ENCODE measurements around the gene KDF1. TPM values are rescaled to one million over a fixed set of nuclear protein-coding genes. Genes with fewer than 3 reads are reported as not detected.

Gene KDF1
- total and polyA plus RNA-seq, 4 experiments from 2014 or later = 2.2 to 4.6 (median 3.5) TPM

- ChIA-PET CTCF (ENCODE audit: partially characterized antibody) (interaction anchor here (0.7 kb wide), 1 partner anchor 75 kb away, joined by 3 read pairs; no protein-coding TSS in a partner anchor), POLR2A (ENCODE audit: partially characterized antibody) (no interaction called here)
- H3K27ac ChIP-seq (ENCODE audit: low read depth, low read length) = no peak overlapping the region
- Mint-ChIP-seq H3K9me3 (no peaks in the 10 kb centered on the region), H3K27me3 (peaks cover 12 to 15% of the 10 kb centered on the region in 2 donors), H3K4me3 (peak overlapping the region in 1 of 8 donors; percentile 4), H3K27ac (no peak overlapping the region), H3K4me1 (peaks cover 3 to 15% (median 7%) of the 10 kb centered on the region in 4 donors), H3K36me3 (peaks cover 0 to 2% of the 10 kb centered on the region in 2 donors)
- no peak for DNase-seq
- intact Hi-C loops (cut with micrococcal nuclease) = no loop called here
- H3K27me3 ChIP-seq (ENCODE audit: insufficient read depth, low read length) = no peaks in the 10 kb centered on the region
- H3K9me3 ChIP-seq (ENCODE audit: control insufficient read depth in 1 of 2, low read length in 2 of 2) = no peaks in the 10 kb centered on the region
- H3K36me3 ChIP-seq (ENCODE audit: insufficient read depth, low read length) = no peaks in the 10 kb centered on the region
- no peak overlapping the region for H3K4me3 ChIP-seq (ENCODE audit: low read length in 2 of 2)
- peaks cover 15% of the 10 kb centered on the region for H3K4me1 ChIP-seq (ENCODE audit: insufficient read depth, low read length)
These were observed 1.6 kb upstream of the KDF1 start for GRCh38 chr1:26961826-26962225.

- CTCF ChIA-PET (ENCODE audit: partially characterized antibody) = interaction anchor here (0.6 to 1.0 kb wide), 4 partner anchors 9 to 36 kb away, joined by 3 read pairs; no protein-coding TSS in a partner anchor
- POLR2A ChIA-PET (ENCODE audit: partially characterized antibody) = interaction anchor here (1.7 kb wide), 1 partner anchor 60 kb away, joined by 4 read pairs; the partner anchor contains the start of gene GPATCH3
These were observed 328 bp upstream of the KDF1 start for GRCh38 chr1:26960625-26960966.

GRCh38 chr1:26959270-26959669, 998 bp downstream of the KDF1 start:
- DNase-seq = no peak
- ChIA-PET CTCF (ENCODE audit: partially characterized antibody) (no interaction called here), POLR2A (ENCODE audit: partially characterized antibody) (interaction anchor here (1.4 to 1.7 kb wide), 2 partner anchors 10 to 59 kb away, joined by 3 to 4 read pairs; partner anchors contain the start of gene GPATCH3)
- Mint-ChIP-seq H3K4me1 (peaks cover 3 to 15% (median 7%) of the 10 kb centered on the region in 4 donors), H3K9me3 (peaks cover 0 to 1% (median 0%) of the 10 kb centered on the region in 8 donors), H3K4me3 (peak overlapping the region in 7 of 8 donors; percentile 61 to 79 (median 68)), H3K36me3 (peaks cover 2 to 7% of the 10 kb centered on the region in 2 donors), H3K27me3 (peaks cover 2 to 4% of the 10 kb centered on the region in 2 donors), H3K27ac (no peak overlapping the region)
- H3K4me1 ChIP-seq (ENCODE audit: insufficient read depth, low read length) = peaks cover 15% of the 10 kb centered on the region
- intact Hi-C loops (cut with micrococcal nuclease) = no loop called here
- no peak overlapping the region for H3K27ac ChIP-seq (ENCODE audit: low read depth, low read length)
- no peaks in the 10 kb centered on the region for H3K36me3 ChIP-seq (ENCODE audit: insufficient read depth, low read length)
- no peaks in the 10 kb centered on the region for H3K27me3 ChIP-seq (ENCODE audit: insufficient read depth, low read length)
- H3K9me3 ChIP-seq (ENCODE audit: control insufficient read depth in 1 of 2, low read length in 2 of 2) = no peaks in the 10 kb centered on the region
- H3K4me3 ChIP-seq (ENCODE audit: low read length in 2 of 2) = peak overlapping the region in 1 of 2 donors; percentile 60

More at GRCh38 chr1:26960625-26960966, 328 bp upstream of the KDF1 start:
- peak overlapping the region; percentile 80 to 89 (median 83) for H3K4me3 Mint-ChIP-seq
- H3K4me1 ChIP-seq (ENCODE audit: insufficient read depth, low read length) = peaks cover 15% of the 10 kb centered on the region
- intact Hi-C loops (cut with micrococcal nuclease) = no loop called here
- no peaks in the 10 kb centered on the region for H3K27me3 ChIP-seq (ENCODE audit: insufficient read depth, low read length)
- peaks cover 0 to 1% (median 0%) of the 10 kb centered on the region in 8 donors for H3K9me3 Mint-ChIP-seq
- H3K9me3 ChIP-seq (ENCODE audit: control insufficient read depth in 1 of 2, low read length in 2 of 2) = no peaks in the 10 kb centered on the region
- peak overlapping the region in 5 of 7 donors; percentile 20 to 94 (median 69) for H3K27ac Mint-ChIP-seq
- H3K36me3 ChIP-seq (ENCODE audit: insufficient read depth, low read length) = no peaks in the 10 kb centered on the region
- H3K27ac ChIP-seq (ENCODE audit: low read depth, low read length) = no peak overlapping the region
- peak overlapping the region; percentile 20 to 60 for H3K4me3 ChIP-seq (ENCODE audit: low read length in 2 of 2)
- H3K27me3 Mint-ChIP-seq = peaks cover 7 to 8% of the 10 kb centered on the region in 2 donors
- peaks cover 2 to 7% of the 10 kb centered on the region in 2 donors for H3K36me3 Mint-ChIP-seq
- DNase-seq = no peak
- H3K4me1 Mint-ChIP-seq = peaks cover 3 to 15% (median 7%) of the 10 kb centered on the region in 4 donors

DNA sequence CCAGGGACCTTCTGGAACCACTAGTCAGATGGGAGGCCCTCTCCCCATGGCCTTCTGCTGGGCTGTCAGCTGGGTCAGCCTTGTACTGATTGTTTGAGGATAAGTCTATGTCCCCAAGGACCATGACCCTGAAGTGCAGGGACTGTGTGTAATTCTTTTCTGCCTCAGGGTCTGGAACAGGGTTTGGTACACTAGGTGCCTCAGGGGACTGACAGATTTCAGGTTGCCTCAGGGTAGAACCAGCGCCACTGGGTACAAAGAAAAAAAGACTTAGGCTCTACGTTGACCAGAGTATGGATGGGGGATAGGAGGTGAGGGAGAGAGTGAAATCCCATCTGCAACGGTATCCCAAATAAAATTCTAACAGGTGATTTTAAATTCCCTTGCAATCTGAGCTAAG, 3.0 kb downstream of the KDF1 start:
- peaks cover 3 to 15% (median 7%) of the 10 kb centered on the region in 4 donors for H3K4me1 Mint-ChIP-seq
- POLR2A ChIA-PET (ENCODE audit: partially characterized antibody) = no interaction called here
- Histone ChIP-seq H3K36me3 (ENCODE audit: insufficient read depth, low read length) (no peaks in the 10 kb centered on the region), H3K4me3 (ENCODE audit: low read length in 2 of 2) (no peak overlapping the region), H3K27ac (ENCODE audit: low read depth, low read length) (no peak overlapping the region), H3K27me3 (ENCODE audit: insufficient read depth, low read length) (no peaks in the 10 kb centered on the region), H3K9me3 (ENCODE audit: control insufficient read depth in 1 of 2, low read length in 2 of 2) (no peaks in the 10 kb centered on the region), H3K4me1 (ENCODE audit: insufficient read depth, low read length) (peaks cover 15% of the 10 kb centered on the region)
- peaks cover 0 to 1% (median 0%) of the 10 kb centered on the region in 8 donors for H3K9me3 Mint-ChIP-seq
- no peak for DNase-seq
- no peak overlapping the region for H3K27ac Mint-ChIP-seq
- intact Hi-C loops (cut with micrococcal nuclease) = no loop called here
- H3K27me3 Mint-ChIP-seq = peaks cover 0 to 2% of the 10 kb centered on the region in 2 donors
- H3K4me3 Mint-ChIP-seq = peak overlapping the region in 1 of 8 donors; percentile 61
- H3K36me3 Mint-ChIP-seq = peaks cover 7 to 9% of the 10 kb centered on the region in 2 donors
- CTCF ChIA-PET (ENCODE audit: partially characterized antibody) = no interaction called here

- peaks cover 15% of the 10 kb centered on the region for H3K4me1 ChIP-seq (ENCODE audit: insufficient read depth, low read length)
- intact Hi-C loops (cut with micrococcal nuclease) = no loop called here
- no peaks in the 10 kb centered on the region for H3K36me3 ChIP-seq (ENCODE audit: insufficient read depth, low read length)
- no peak overlapping the region for H3K4me3 Mint-ChIP-seq
- peaks cover 12% of the 10 kb centered on the region in 2 donors for H3K36me3 Mint-ChIP-seq
- no peak overlapping the region for H3K4me3 ChIP-seq (ENCODE audit: low read length in 2 of 2)
- no peak for DNase-seq
- H3K27me3 ChIP-seq (ENCODE audit: insufficient read depth, low read length) = no peaks in the 10 kb centered on the region
- no peak overlapping the region for H3K27ac Mint-ChIP-seq
- peaks cover 0 to 1% (median 0%) of the 10 kb centered on the region in 8 donors for H3K9me3 Mint-ChIP-seq
- peaks cover 0 to 2% of the 10 kb centered on the region in 2 donors for H3K27me3 Mint-ChIP-seq
- H3K27ac ChIP-seq (ENCODE audit: low read depth, low read length) = no peak overlapping the region
- CTCF ChIA-PET (ENCODE audit: partially characterized antibody) = no interaction called here
- no peaks in the 10 kb centered on the region for H3K9me3 ChIP-seq (ENCODE audit: control insufficient read depth in 1 of 2, low read length in 2 of 2)
- POLR2A ChIA-PET (ENCODE audit: partially characterized antibody) = no interaction called here
- H3K4me1 Mint-ChIP-seq = peaks cover 3 to 15% (median 7%) of the 10 kb centered on the region in 4 donors
These were observed 3.9 kb downstream of the KDF1 start for GRCh38 chr1:26956321-26956720.

DNA sequence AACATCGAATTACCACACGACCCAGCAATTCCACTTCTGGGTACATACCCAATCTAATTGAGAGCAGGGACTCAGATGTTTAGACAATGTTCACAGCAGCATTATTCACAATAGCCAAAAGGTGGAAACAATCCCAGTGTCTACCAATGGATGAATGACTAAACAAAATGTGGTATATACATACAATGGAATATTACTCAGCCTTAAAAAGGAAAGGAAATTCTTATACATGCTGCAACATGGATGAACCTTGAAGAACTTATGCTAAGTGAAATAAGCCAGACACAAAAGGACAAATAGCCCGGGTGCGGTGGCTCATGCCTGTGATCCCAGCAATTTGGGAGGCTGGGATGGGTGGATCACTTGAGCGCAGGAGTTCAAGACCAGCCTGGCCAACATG, 6.9 kb downstream of the KDF1 start:
- ChIA-PET POLR2A (ENCODE audit: partially characterized antibody) (interaction anchor here (0.6 kb wide), 1 partner anchor 909 kb away, joined by 3 read pairs; no protein-coding TSS in a partner anchor), CTCF (ENCODE audit: partially characterized antibody) (no interaction called here)
- H3K36me3 Mint-ChIP-seq = peaks cover 20 to 21% of the 10 kb centered on the region in 2 donors
- no peak overlapping the region for H3K27ac ChIP-seq (ENCODE audit: low read depth, low read length)
- no peaks in the 10 kb centered on the region for H3K27me3 Mint-ChIP-seq
- no peaks in the 10 kb centered on the region for H3K27me3 ChIP-seq (ENCODE audit: insufficient read depth, low read length)
- H3K27ac Mint-ChIP-seq = no peak overlapping the region
- no peak overlapping the region for H3K4me3 ChIP-seq (ENCODE audit: low read length in 2 of 2)
- intact Hi-C loops (cut with micrococcal nuclease) = no loop called here
- no peaks in the 10 kb centered on the region for H3K36me3 ChIP-seq (ENCODE audit: insufficient read depth, low read length)
- DNase-seq = no peak
- H3K9me3 ChIP-seq (ENCODE audit: control insufficient read depth in 1 of 2, low read length in 2 of 2) = no peaks in the 10 kb centered on the region
- peaks cover 0 to 1% (median 0%) of the 10 kb centered on the region in 8 donors for H3K9me3 Mint-ChIP-seq
- peaks cover 0 to under 1% (median 0%) of the 10 kb centered on the region in 4 donors for H3K4me1 Mint-ChIP-seq
- no peaks in the 10 kb centered on the region for H3K4me1 ChIP-seq (ENCODE audit: insufficient read depth, low read length)
- H3K4me3 Mint-ChIP-seq = no peak overlapping the region

DNA sequence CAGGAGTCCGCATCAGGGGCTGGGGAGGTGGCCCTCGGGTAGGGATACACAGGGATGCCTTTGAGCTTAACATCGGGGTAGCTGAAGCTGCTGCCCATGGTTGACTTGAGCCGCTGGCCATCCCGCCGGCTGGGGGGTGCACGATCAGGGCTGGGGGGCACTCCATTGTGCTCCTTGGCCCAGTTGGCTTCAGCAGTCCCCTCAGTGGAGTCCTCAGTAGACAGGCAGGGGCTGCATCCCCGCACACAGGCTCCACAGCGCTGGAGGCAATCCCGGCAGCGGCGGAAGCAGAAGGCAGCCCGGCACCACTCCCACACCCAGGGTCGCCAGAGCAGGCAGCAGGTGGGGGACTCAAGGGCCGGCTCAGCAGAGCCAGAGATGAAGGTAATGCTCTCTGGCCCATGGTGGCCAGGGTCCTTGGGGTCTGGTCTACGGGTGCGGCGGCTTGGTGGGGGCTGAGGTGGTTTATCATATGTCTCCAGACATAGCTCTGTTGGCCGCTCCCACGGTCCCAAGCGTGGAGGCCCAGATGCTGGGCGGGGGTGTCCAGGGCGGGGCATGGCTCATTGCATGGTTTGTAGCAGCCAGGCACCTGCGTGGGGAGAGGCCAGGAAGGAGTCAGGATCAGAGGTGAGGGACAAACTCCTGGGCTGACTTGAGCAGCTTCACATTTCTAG, 8.3 kb downstream of the KDF1 start:
- CTCF ChIA-PET (ENCODE audit: partially characterized antibody) = interaction anchor here (1.3 kb wide), 1 partner anchor 9 kb away, joined by 3 read pairs; the partner anchor contains the start of gene KDF1
- Mint-ChIP-seq H3K36me3 (peaks cover 20 to 23% of the 10 kb centered on the region in 2 donors), H3K9me3 (peaks cover 0 to 1% (median 0%) of the 10 kb centered on the region in 8 donors)

More for the DNA sequence above, 8.3 kb downstream of the KDF1 start:
- Histone ChIP-seq H3K27me3 (ENCODE audit: insufficient read depth, low read length) (no peaks in the 10 kb centered on the region), H3K4me1 (ENCODE audit: insufficient read depth, low read length) (no peaks in the 10 kb centered on the region), H3K36me3 (ENCODE audit: insufficient read depth, low read length) (no peaks in the 10 kb centered on the region), H3K4me3 (ENCODE audit: low read length in 2 of 2) (no peak overlapping the region), H3K27ac (ENCODE audit: low read depth, low read length) (no peak overlapping the region), H3K9me3 (ENCODE audit: control insufficient read depth in 1 of 2, low read length in 2 of 2) (no peaks in the 10 kb centered on the region)
- intact Hi-C loops (cut with micrococcal nuclease) = no loop called here
- Mint-ChIP-seq H3K27me3 (no peaks in the 10 kb centered on the region), H3K4me3 (no peak overlapping the region), H3K27ac (peak overlapping the region in 1 of 7 donors; percentile 24), H3K4me1 (no peaks in the 10 kb centered on the region)
- POLR2A ChIA-PET (ENCODE audit: partially characterized antibody) = no interaction called here
- no peak for DNase-seq

Measured in CD4-positive, alpha-beta memory T cell (primary cell).